ENCODE results near the gene CACNA2D4.
"Not testable (repeated sequence)": the region's sequence is repeated elsewhere in the genome, so short reads cannot be mapped to it uniquely, and the experiment has no call there.

Gene CACNA2D4

GRCh38 chr12:1829306-1829900, 89.0 kb downstream of the CACNA2D4 start:
- no peak for DNase-seq

GRCh38 chr12:1828856-1829255, 89.6 kb downstream of the CACNA2D4 start:
- no peak for DNase-seq

GRCh38 chr12:1827826-1828805, 90.3 kb downstream of the CACNA2D4 start:
- no peak for DNase-seq

- no peak for DNase-seq
These were observed 91.4 kb downstream of the CACNA2D4 start for GRCh38 chr12:1826867-1827705.

- DNase-seq, result no peak
These were observed 92.1 kb downstream of the CACNA2D4 start for GRCh38 chr12:1826401-1826800.

- no peak for DNase-seq
These were observed 92.9 kb downstream of the CACNA2D4 start for GRCh38 chr12:1825382-1826102.

GRCh38 chr12:1823237-1823636, 95.2 kb downstream of the CACNA2D4 start:
- DNase-seq, result no peak

GRCh38 chr12:1822699-1823098, 95.8 kb downstream of the CACNA2D4 start:
- DNase-seq, result no peak

GRCh38 chr12:1821805-1822204, 96.6 kb downstream of the CACNA2D4 start:
- no peak for DNase-seq

GRCh38 chr12:1820896-1821291, 97.6 kb downstream of the CACNA2D4 start:
- DNase-seq, result no peak

GRCh38 chr12:1820191-1820895, 98.1 kb downstream of the CACNA2D4 start, which contains the start of gene LRTM2:
Gene LRTM2 (plus strand): TSS chr12:1820565. CDS start chr12:1828149, 7,584 bp downstream.
- no peak for DNase-seq

- no peak for DNase-seq
These were observed 98.9 kb downstream of the CACNA2D4 start for GRCh38 chr12:1819571-1819970.

- no peak for DNase-seq
These were observed 99.4 kb downstream of the CACNA2D4 start for GRCh38 chr12:1819050-1819449.

- not testable (repeated sequence) for DNase-seq
These were observed 100.5 kb downstream of the CACNA2D4 start for GRCh38 chr12:1817928-1818327.

GRCh38 chr12:1816730-1817348, 101.6 kb downstream of the CACNA2D4 start:
- no peak for DNase-seq

- DNase-seq, result no peak
These were observed 102.4 kb downstream of the CACNA2D4 start for GRCh38 chr12:1815814-1816729.

- no peak for DNase-seq
These were observed 103.3 kb downstream of the CACNA2D4 start for GRCh38 chr12:1815108-1815507.

GRCh38 chr12:1814266-1814665, 104.2 kb downstream of the CACNA2D4 start:
- DNase-seq, result no peak

GRCh38 chr12:1812650-1813302, 105.7 kb downstream of the CACNA2D4 start:
- DNase-seq, result no peak

- DNase-seq, result no peak
These were observed 106.5 kb downstream of the CACNA2D4 start for GRCh38 chr12:1811948-1812291.

Measured in stimulated activated naive CD4-positive, alpha-beta T cell (primary cell).